Measurements from ENCODE around the gene HENMT1.
"Not testable (repeated sequence)": the region's sequence is repeated elsewhere in the genome, so short reads cannot be mapped to it uniquely, and the experiment has no call there.

Gene HENMT1

DNA sequence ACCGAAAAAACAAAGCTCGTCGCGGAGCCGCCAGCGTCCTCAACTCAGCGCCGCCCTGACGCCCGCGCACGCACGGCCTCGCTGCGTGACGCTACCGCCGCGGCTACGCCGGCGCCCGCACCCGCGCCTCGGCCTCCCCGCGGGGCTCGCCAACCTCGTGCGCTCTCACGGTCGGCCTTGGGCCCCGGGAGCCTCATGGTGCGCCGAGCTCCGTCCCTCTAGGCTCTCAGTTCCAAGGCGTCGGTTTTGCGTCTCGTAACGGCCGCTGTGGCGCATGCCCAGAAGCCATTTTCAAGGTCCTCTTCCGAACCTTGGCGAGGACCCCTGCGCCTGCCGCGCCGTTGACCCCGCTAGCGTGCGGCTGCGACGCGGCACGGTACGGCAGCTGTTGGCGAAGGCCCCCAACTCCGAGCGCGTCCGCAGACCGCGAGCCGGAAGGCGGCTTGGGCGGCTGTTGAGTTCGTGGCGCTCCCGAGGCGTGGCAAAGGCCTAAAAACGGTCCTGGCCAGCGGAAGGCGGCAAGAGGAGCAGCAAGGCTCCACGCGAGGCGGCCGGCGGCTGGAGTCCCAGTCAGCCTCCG is at the start of gene HENMT1:
TSS of gene HENMT1 (minus strand) at position 64 of the 580 bp plus-strand sequence. CDS start 1,209 bp downstream, outside the sequence.
- DNase-seq (ENCODE audit: extremely low read depth in 1 of 2, low read depth in 1 of 2): peak; percentile 63 to 64

DNA sequence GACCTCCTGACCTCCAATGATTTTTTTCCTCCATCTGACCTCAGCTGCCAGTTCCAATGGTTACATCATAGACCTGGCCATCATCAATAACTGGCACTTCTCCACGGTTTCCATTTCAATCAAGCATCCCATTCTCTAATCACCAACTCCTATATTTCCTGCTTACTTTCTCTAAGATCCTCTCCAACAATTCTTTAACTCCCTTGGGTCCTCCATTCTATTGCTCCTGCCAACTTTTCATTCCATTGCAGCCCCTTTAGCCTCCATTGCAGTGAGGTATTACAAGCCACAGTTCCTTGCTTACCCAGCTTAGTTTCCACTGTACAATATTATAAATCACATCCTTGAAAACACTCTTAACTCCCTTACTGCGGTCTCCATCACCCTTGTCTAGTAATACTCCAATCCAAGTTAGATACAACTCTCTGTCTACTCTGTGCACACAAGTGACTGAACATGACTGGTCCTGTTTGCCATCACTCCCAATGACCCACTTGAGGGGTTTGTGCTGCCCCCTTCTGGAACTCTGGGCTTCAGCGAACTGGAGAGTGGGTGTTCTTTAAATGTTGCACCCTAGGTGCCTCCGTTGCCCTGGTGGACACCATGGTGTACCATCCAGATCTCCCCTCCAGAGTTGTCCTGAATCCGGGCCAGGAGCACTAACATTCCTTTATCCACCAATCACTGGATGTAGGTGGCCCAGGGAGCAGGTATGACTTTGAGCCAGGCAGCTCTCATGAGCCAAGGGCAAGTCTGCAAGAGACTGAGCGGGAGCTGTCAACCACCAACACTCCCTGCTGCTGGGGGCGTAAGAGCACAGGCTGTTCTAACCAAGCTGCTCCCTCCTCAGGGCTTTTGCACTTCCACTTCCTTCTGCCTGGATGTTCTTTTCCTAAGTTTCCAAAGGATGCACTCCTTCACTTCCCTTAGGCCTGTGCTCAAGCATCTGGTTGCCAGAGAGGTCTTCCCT is 48.1 kb upstream of the HENMT1 start:
- peak in 1 of 2 donors; percentile 57 for DNase-seq (ENCODE audit: extremely low read depth in 1 of 2, low read depth in 1 of 2)

DNA sequence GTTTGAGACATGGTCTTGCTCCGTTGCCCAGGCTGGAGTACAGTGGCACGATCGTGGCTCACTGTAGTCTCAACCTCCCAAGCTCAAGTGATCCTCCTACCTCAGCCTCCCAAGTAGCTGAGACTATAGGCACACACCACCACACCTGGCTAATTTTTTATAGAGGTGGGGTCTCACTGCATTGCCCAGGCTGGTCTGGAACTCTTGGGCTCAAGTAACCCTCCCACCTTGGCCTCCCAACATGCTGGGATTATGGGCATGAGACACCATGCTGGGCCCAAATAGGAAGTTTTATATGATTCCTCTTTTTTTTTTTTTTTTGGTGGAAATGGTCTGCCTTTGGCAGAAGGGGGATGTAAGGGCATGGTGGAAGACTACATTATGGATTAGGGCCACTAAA is 45.8 kb upstream of the HENMT1 start:
- no peak for DNase-seq (ENCODE audit: extremely low read depth in 1 of 2, low read depth in 1 of 2)

DNA sequence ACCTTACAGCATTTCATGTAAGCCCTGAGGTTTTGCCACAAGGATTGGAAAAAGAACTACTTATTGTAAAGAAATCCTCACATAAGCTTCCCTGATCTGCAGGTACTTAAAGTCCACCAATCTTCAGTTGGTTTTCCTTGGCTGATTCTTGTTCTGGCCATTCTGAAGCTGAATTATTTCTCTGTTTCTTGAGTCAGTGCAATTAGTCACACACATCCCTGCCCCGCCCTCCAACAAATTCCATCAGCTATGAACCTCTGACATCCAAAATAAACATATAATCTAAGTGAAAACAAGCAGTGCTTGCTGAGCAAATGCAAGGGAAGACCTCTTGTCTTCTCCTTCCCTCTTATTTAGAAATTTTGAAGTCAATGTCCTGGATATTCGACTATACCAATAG is 43.6 kb upstream of the HENMT1 start:
- no peak for DNase-seq (ENCODE audit: extremely low read depth in 1 of 2, low read depth in 1 of 2)

DNA sequence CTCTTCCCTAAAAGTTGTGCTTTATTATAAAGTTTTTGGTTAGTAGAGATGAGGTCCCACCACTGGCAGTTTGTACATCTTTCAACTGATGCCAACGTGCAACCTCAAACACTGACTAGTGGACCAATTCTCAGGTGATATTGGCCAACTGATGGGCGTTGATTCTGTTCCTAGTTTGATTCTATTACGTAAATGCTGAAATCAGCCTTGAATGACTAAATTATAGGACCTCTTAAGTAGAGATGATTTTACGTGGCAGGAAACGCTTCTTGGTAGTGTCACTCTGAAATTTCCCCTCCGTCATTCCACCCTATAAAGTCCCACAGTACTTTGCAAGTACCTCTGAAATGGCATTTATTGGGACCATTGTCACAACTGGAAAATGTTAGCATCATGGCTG is 43.0 kb upstream of the HENMT1 start:
- no peak for DNase-seq (ENCODE audit: extremely low read depth in 1 of 2, low read depth in 1 of 2)

DNA sequence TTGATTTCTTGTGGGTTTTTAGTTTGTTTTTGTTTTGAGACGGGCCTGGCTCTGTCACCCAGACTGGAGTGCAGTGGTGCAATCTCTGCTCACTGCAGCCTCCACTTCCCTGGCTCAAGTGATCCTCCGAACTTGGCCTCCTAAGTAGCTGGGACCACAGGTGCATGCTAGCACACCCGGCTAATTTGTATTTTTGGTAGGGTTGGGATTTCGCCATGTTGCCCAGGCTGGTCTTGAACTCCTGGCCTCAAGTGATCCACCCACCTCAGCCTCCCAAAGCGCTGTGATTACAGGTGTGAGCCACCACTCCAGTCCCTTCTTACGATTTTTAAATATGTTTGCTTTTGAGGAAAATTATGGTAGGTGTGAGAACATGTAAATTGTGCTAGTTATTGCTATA is 41.2 kb upstream of the HENMT1 start:
- DNase-seq (ENCODE audit: extremely low read depth in 1 of 2, low read depth in 1 of 2): not testable (repeated sequence)

DNA sequence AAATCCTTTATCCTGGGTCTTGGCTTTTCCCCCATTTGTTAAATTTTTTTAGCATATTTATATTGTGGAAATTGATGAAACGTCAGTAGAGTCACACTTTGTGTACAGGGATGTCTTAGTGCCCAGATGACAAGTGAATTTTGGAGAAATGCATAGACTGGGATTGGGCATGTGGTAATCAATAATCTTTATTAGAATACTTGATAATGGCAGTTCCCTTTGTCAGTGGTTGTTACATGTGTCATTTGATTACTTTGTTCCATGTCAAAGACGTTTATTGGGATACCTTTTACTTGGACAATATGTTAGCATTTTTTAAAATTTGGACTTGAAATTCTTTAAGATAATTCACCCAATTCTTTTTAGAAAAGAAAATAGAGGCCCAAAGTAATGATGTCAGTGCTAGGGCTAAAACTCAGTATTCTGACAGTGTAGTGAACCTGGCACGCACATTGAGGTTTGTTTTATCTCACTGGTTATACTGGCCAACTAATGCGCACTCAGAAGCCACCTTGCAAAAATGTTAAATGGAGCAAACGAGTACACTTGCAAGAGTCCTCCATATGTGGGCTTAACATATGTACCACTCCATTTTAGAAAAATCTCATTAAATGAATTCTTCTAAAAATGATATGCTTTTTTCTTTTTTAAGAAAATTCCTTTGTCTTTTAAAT is 40.4 kb upstream of the HENMT1 start:
- no peak for DNase-seq (ENCODE audit: extremely low read depth in 1 of 2, low read depth in 1 of 2)

DNA sequence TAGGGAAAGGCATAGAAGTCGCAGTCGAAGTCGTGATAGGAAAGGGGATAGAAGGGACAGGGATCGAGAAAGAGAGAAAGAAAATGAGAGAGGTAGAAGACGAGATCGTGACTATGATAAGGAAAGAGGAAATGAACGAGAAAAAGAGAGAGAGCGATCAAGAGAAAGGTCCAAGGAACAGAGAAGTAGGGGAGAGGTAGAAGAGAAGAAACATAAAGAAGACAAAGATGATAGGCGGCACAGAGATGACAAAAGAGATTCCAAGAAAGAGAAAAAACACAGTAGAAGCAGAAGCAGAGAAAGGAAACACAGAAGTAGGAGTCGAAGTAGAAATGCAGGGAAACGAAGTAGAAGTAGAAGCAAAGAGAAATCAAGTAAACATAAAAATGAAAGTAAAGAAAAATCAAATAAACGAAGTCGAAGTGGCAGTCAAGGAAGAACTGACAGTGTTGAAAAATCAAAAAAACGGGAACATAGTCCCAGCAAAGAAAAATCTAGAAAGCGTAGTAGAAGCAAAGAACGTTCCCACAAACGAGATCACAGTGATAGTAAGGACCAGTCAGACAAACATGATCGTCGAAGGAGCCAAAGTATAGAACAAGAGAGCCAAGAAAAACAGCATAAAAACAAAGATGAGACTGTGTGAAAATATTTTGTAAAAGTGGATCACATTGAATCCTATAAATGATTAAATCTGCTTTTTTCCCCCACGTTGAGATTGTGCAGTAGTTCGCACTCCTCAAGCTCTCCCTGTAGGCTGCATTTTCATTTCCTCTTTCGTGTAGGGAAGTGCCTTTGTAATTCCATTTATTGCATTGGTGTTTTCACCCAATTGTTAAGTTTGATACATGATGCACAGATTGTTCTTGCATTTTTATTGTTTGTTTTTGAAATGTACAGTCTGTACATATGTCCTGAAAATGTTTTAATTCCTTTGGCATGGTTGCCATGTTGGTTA is 38.8 kb upstream of the HENMT1 start:
- DNase-seq (ENCODE audit: extremely low read depth in 1 of 2, low read depth in 1 of 2): no peak

DNA sequence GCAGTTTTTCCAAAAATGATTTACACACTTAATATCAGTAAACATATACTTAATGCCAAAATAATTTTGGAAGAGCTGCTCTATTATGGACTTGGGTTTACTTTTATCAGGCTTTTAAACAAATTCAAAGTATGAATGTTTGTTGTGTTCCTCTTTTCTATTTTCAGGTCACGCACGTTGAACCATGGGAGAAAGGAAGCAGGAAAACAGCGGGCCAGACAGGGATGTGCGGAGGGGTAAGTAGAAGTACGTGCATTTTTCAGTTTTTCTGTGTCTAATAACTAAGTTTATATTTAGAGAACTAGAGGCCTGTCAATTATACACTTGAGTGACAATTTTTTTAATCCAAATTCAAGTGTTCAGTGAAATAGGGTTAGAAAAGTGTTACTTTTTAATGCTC is 34.6 kb upstream of the HENMT1 start:
- DNase-seq (ENCODE audit: extremely low read depth in 1 of 2, low read depth in 1 of 2): no peak

DNA sequence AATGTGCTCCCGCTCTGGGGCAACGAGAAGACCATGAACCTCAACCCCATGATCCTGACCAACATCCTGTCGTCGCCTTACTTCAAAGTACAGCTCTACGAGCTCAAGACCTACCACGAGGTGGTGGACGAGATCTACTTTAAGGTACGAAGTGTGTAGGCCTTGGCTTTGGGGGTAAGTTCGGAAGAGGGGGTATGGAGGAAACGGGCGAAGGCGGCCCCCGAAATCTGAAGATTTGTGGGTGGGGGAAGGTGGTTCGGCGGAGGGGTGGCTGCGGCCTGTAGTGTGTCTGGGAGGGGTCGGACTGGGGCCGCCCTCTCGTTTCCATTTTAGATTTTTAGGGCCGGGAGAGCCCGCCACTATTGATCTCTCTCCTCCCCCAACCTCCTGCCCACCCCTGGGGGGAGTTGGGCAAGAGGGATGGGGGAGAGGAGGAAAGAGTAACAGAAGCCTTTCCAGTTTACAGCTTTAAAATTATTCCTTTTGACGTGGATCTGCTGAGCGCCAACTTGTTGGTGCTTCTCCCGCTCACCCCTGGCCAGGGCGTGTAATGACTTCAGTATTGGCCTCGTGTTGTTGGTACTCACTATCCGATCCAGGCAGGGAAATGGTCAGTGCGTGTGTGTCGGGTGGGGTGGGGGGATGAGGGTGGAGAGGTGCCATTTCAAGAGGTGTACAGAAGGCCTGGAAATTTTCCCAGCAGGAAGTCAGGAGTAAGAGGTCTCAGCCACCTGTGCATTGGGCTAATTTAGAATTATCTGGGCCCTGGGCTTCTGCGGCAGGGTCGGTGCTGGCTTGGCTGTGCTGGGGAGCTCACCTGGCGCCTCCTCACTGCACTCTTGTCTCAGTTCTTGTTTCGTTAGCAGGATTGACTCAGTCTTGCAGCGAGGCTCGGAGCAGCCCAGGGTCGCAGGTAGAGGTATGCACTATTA is 32.1 kb upstream of the HENMT1 start:
- peak; percentile 37 to 48 for DNase-seq (ENCODE audit: extremely low read depth in 1 of 2, low read depth in 1 of 2)

DNA sequence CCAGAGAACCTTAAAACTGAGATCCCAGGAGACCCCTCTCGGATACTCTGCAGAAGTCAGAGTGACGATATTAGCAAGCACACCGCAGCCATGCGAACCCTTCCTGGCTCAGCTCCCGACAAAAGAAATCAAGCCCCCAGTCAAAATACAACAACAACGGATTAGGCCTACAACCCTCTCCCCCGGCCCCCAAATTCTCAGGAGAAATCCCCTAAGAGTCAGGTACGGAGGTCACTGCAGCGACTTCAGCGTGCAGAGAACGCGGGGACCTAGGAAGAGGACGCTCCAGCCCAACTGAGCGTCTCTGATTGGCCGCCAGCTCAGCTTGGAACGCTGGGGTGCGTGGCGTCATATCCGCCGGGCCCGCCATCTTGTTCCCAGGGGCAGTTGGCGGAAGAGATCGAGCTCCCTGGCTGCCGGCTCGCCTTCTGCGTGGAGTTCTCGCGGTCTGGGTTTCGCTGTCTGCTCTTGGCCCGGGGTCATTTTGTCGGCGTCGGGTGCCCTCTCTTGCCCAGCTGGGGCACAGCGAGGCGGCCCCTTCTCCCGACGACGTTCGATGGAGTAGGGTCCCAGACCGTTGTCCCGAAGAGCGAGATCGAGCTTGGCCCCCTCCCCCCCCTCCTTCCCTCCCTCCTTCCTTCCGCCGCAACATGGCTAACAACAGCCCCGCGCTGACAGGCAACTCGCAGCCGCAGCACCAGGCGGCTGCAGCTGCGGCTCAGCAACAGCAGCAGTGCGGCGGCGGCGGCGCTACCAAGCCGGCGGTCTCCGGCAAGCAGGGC is 31.2 kb upstream of the HENMT1 start, which contains the start of gene PRPF38B:
TSS of gene PRPF38B (plus strand) at position 369 of the 782 bp plus-strand sequence. CDS start at position 651, 282 bp downstream.
- DNase-seq (ENCODE audit: extremely low read depth in 1 of 2, low read depth in 1 of 2): peak; percentile 90 to 92

DNA sequence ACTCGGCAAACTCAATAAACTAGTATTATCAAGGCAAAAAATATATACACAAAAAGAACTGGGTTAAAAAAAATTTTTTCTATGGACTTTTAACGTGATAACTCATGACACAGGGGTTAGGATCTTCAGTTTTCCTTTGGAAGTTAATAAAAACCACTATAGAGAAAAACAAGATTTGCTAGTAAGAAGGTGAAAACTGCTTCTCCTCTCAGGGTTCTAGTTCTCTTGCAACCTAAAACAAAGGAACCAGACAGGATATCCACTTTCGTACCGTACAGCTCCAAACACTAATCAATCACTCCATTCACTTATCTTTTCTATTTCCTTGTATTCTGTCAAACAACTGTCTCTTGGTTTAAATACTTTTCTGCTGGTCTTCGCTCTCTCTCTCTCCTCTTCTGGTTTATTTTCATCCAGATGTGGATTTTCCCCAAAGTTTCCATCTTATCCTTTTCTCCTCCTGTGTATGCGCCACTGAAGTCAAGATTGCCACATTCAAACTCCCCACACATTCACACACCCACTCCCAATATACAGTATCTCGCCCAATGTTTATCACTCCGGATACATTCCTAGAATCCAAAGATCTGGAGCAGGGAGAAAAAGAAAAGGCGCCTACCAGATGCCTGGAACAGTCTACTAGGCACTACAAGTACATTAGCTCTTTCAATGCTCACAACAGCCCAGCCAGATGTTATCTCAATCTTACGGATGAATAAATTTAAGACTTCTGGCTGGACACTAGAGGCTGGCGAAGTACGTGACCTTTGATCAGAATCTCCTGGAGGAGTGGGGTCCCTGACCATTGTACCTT is 30.4 kb upstream of the HENMT1 start:
- no peak for DNase-seq (ENCODE audit: extremely low read depth in 1 of 2, low read depth in 1 of 2)

DNA sequence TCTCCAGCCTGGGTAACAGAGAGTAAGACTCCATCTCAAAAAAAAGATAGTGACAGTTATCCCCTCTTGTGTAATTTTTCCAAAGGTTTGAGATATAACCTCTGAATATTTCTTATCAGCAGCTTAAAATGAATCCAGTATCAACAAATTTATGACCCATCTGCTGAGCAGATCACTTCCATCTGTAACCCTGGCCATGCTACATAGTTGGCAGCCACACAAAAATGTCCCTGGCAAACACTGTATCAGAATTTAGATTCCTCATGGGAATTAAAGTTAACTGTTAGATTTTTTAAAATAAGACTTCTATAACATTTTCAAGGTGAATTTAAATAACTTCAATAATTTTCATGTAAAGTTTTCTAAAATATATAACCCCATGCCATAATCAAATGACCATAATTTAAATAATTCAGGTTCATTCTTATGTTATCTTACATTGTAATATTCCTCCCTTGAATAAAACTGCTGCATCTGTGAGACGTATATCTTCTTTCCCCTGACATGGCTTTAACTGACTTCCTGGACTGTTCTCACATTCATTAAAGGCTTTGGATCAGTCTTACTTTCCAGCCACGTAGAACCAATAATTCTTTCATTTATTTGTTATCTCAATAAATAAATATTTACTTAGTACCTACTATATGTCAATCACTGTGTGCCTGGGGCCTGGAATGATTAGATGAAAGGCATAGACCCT is 25.9 kb upstream of the HENMT1 start:
- DNase-seq (ENCODE audit: extremely low read depth in 1 of 2, low read depth in 1 of 2): no peak

DNA sequence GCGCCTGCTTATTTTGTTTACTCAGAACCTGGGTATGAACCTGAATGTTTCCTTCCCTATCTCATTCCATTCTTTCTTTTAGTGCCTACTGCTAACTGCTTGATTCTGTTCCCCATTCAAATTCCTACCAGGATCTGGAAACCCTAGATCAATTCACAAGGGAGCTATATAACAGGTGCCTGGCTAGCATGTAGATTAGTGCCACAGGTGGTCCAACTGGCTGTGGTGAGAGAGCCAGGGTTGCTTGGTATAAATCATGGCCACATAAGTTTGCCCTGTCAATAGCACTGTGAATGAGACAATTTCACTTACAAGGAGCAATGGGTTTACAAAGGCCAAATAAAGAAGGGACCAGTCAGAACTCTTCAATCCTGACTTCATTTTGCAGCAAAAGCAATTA is 24.6 kb upstream of the HENMT1 start:
- no peak for DNase-seq (ENCODE audit: extremely low read depth in 1 of 2, low read depth in 1 of 2)

DNA sequence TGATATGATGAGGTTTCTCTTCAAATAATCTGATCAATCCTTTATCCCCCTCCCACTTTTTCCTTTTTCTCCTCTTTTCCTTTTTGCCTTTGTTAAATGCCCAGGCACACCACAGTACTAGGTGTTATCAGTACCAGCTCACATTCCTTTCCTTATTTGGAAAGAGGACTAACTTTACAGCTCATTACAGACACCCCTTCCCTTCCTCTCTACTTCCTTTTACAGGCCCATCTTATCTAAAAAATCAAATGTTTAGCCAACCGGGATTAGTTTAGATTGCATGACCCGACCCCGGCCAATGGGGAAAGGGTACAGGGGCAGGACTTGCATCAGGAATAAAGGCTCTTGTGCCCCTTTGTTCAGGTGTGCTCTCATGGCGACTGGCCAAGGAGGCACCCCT is 20.8 kb upstream of the HENMT1 start:
- not testable (repeated sequence) for DNase-seq (ENCODE audit: extremely low read depth in 1 of 2, low read depth in 1 of 2)

DNA sequence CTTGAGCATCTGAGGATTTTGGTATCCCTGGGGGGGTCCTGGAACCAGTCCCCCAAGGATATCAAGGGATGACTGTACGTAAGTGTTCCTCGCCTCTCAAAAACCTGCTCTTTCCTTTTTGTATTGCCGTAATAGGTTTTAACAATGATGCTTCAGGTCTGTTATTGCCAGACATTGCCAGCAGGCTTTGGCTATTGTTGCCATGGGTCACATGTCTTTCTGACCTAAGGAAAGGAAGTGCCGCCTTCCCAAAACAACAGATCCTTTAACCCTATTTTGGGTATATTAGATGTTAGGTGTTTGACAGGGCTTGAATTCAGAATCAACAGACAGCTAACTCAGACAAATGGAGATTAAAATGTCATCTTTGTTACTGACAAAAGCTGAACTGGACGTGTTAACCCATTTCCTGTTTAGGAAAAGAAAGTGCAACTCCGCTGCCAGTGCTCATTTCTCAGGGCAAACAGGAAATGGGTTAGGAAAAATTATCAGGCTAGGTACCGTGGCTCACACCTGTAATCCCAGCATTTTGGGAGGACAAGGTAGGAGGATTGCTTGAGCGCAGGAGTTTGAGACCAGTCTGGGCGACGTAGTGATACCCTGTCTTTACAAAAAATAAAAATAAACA is 18.8 kb upstream of the HENMT1 start:
- no peak for DNase-seq (ENCODE audit: extremely low read depth in 1 of 2, low read depth in 1 of 2)

DNA sequence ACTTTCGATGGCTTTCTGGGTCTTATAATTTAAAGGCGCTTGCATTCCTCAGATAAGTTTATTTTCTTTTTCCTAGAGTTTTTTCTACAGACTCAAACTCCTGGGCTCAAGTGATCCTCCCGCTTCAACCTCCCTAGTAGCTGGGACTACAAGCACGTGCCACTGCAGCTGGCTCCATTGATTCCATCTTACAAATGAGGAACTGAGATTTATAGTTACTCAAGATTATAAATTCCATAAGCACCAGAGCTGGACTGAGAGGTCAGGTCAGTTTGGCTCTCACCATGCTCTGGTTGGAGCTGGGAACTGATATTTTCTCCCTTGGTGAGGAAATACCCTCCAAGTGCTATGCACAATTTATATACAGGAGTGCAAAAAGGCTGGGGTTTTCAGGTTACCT is 17.8 kb upstream of the HENMT1 start:
- DNase-seq (ENCODE audit: extremely low read depth in 1 of 2, low read depth in 1 of 2): no peak

All from stimulated activated CD8-positive, alpha-beta memory T cell treated with anti-CD3 and anti-CD28 coated beads, Interleukin-7, amount 100 ng/mL, for 48 hours (primary cell).